H1 (cell line): ENCODE results near the gene LY6G6C.

Experiments
- CTCF ChIP-seq, 3 experiments: IDR thresholded peaks; 1 replicate in 2 of 3; 2 replicates in 1 of 3; pipeline versions ENCODE4 v1.5.1 to v1.6.1; 2011; ENCODE audit warnings: low read length in 3 of 3, mild to moderate bottlenecking in 3 of 3, inconsistent platforms in 2 of 3, low read depth in 1 of 3, moderate library complexity in 1 of 3; ENCODE audit not compliant: insufficient read depth in 1 of 3; ENCODE audit errors: control extremely low read depth in 1 of 3
- FOSL1 ChIP-seq: IDR thresholded peaks from 2 replicates; pipeline ENCODE4 v1.6.1; 2011; ENCODE audit warnings: mild to moderate bottlenecking, low read depth, low read length, moderate library complexity; ENCODE audit not compliant: insufficient read depth
- JUND ChIP-seq: IDR thresholded peaks from 2 replicates; pipeline ENCODE4 v1.6.1; 2011; ENCODE audit warnings: mild to moderate bottlenecking, improper control_type of control experiment, low read length
- NANOG ChIP-seq: IDR thresholded peaks from 2 replicates; pipeline ENCODE4 v1.6.1; 2011; ENCODE audit warnings: low read length, low read depth, mild to moderate bottlenecking, inconsistent platforms; ENCODE audit not compliant: insufficient read depth, poor library complexity, severe bottlenecking
- POLR2A ChIP-seq, 2 experiments: IDR thresholded peaks; 1 replicate in 1 of 2; 2 replicates in 1 of 2; pipeline ENCODE4 v1.6.1; 2011; ENCODE audit warnings: low read depth in 2 of 2, low read length in 2 of 2, mild to moderate bottlenecking in 2 of 2; ENCODE audit errors: control extremely low read depth in 1 of 2
- POLR2AphosphoS5 ChIP-seq: IDR thresholded peaks from 2 replicates; pipeline ENCODE4 v1.6.1; 2011; ENCODE audit warnings: low read depth, low read length
- RFX5 ChIP-seq: IDR thresholded peaks from 2 replicates; pipeline ENCODE4 v1.6.1; 2011; ENCODE audit warnings: low read depth, low read length, improper control_type of control experiment, borderline replicate concordance
- SUZ12 ChIP-seq: fragments of 200-600 bp; sonication (generic); IDR thresholded peaks from 2 replicates; pipeline ENCODE4 v1.6.1; 2012; ENCODE audit warnings: mild to moderate bottlenecking, inconsistent platforms, low read length, moderate library complexity, mixed read lengths
- TAF7 ChIP-seq: optimal IDR thresholded peaks from 2 replicates; pipeline ENCODE3; 2011; ENCODE audit warnings: low read depth, mild to moderate bottlenecking, inconsistent platforms, low read length, moderate library complexity, borderline replicate concordance
- USF2 ChIP-seq: IDR thresholded peaks from 2 replicates; pipeline ENCODE4 v1.6.1; 2011; ENCODE audit warnings: low read length, improper control_type of control experiment

DNA sequence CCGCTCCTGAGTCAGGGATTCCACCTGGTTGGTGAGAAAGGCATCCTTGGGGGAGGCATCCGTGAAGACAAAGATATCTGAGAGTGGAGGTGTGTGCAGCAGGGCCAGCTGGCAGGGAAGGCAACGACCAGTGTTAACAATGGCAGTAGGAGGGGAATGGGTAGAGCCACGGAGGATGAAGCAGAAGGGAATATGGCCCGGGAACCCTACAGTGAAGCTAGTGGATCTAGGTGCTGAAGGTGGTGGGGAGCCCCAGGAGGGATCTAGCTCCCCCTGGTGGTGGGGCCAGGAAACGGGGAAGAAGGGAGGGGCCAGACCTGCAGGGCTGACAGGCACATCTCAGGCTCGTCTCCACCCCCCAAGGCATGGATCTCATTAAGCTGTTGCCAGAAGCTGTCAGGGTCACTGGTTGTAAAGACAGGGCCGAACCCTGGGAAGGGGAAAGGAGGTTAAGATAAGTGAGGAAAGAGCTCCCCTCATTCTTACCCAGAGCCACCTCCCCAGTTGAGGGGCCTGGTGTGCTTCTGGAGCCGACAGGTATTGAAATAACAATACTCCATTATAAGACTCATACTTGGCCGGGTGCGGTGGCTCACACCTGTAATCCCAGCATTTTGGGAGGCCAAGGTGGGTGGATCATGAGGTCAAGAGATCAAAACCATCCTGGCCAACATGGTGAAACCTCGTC is 48.3 kb upstream of the LY6G6C start:
- no peak for TF ChIP-seq USF2
- TF ChIP-seq CTCF (IDR thresholded peaks at IDR 0.05; ENCODE audit: control extremely low read depth in 1 of 3, insufficient read depth in 1 of 3, low read depth in 1 of 3, low read length in 3 of 3) = peak in 2 of 3 experiments; percentile 85 to 95; a peak in 3 of 4 replicates
- TF ChIP-seq POLR2A (IDR thresholded peaks at IDR 0.05; ENCODE audit: control extremely low read depth in 1 of 2, low read depth in 2 of 2, low read length in 2 of 2) = no peak
- no peak for TF ChIP-seq SUZ12
- TF ChIP-seq TAF7 = no peak
- no peak for TF ChIP-seq POLR2AphosphoS5
- TF ChIP-seq JUND = no peak
- no peak for TF ChIP-seq NANOG
- 0 out of 2 replicates have a peak, but pooled peaks have one; percentile 11 for TF ChIP-seq FOSL1
- TF ChIP-seq RFX5 = no peak
